ENCODE data around the gene CD44.
A peak's percentile ranks its signal among the peaks of the same experiment; 100 is the strongest.
"Not testable (repeated sequence)": the region's sequence is repeated elsewhere in the genome, so short reads cannot be mapped to it uniquely, and the experiment has no call there.

Gene CD44

GRCh38 chr11:35214226-35214770 lies 75.3 kb downstream of the CD44 start:
- no peak for DNase-seq (ENCODE audit: low read depth)

- peak; percentile 48 for DNase-seq (ENCODE audit: low read depth)
Observed at GRCh38 chr11:35214792-35215193, 75.8 kb downstream of the CD44 start.

GRCh38 chr11:35215945-35216344 lies 77.0 kb downstream of the CD44 start:
- DNase-seq (ENCODE audit: low read depth) = no peak

GRCh38 chr11:35216962-35217678 lies 78.1 kb downstream of the CD44 start:
- no peak for DNase-seq (ENCODE audit: low read depth)

- DNase-seq (ENCODE audit: low read depth) = no peak
Observed at GRCh38 chr11:35218956-35219355, 80.0 kb downstream of the CD44 start.

- no peak for DNase-seq (ENCODE audit: low read depth)
Observed at GRCh38 chr11:35223371-35223796, 84.4 kb downstream of the CD44 start.

GRCh38 chr11:35223991-35224390 lies 85.0 kb downstream of the CD44 start:
- DNase-seq (ENCODE audit: low read depth) = no peak

GRCh38 chr11:35225946-35226520 lies 87.1 kb downstream of the CD44 start:
- no peak for DNase-seq (ENCODE audit: low read depth)

- DNase-seq (ENCODE audit: low read depth) = not testable (repeated sequence)
Observed at GRCh38 chr11:35226756-35227155, 87.8 kb downstream of the CD44 start.

- no peak for DNase-seq (ENCODE audit: low read depth)
Observed at GRCh38 chr11:35227576-35228327, 88.8 kb downstream of the CD44 start.

GRCh38 chr11:35228328-35228725 lies 89.4 kb downstream of the CD44 start:
- no peak for DNase-seq (ENCODE audit: low read depth)

GRCh38 chr11:35230388-35230787 lies 91.4 kb downstream of the CD44 start:
- DNase-seq (ENCODE audit: low read depth) = no peak

GRCh38 chr11:35231076-35231860 lies 92.3 kb downstream of the CD44 start:
- no peak for DNase-seq (ENCODE audit: low read depth)

- DNase-seq (ENCODE audit: low read depth) = no peak
Observed at GRCh38 chr11:35232891-35233330, 93.9 kb downstream of the CD44 start.

GRCh38 chr11:35233518-35233917 lies 94.5 kb downstream of the CD44 start:
- DNase-seq (ENCODE audit: low read depth) = no peak

GRCh38 chr11:35234460-35235156 lies 95.6 kb downstream of the CD44 start:
- no peak for DNase-seq (ENCODE audit: low read depth)

- DNase-seq (ENCODE audit: low read depth) = no peak
Observed at GRCh38 chr11:35235157-35235468, 96.1 kb downstream of the CD44 start.

GRCh38 chr11:35235498-35235897 lies 96.5 kb downstream of the CD44 start:
- DNase-seq (ENCODE audit: low read depth) = no peak

GRCh38 chr11:35235936-35236666 lies 97.1 kb downstream of the CD44 start:
- DNase-seq (ENCODE audit: low read depth) = peak; percentile 58

GRCh38 chr11:35236667-35237003 lies 97.7 kb downstream of the CD44 start:
- no peak for DNase-seq (ENCODE audit: low read depth)

- DNase-seq (ENCODE audit: low read depth) = no peak
Observed at GRCh38 chr11:35237351-35237750, 98.4 kb downstream of the CD44 start.

Data from stimulated activated CD4-positive, alpha-beta T cell treated with anti-CD3 and anti-CD28 coated beads, Interleukin-2, amount 100 ng/mL, for 4 hours (primary cell).